HL-60/S4 treated with phorbol 12-myristate 13-acetate at 8.2 ng/mL for 4 days and 3 days (cell line): ENCODE data around the gene TEX19.

Source experiments
- in situ Hi-C: fragments of 300-500 bp; cut with MboI; formaldehyde crosslinking; loops from 2 replicates; pipeline ENCODE4 v1.15.0; 2022; ENCODE audit warnings: low sequenced_read_pairs

The TEX19 gene

GRCh38 chr17:82320956-82321927 lies 37.8 kb upstream of the TEX19 start:
- in situ Hi-C loops, result no loop called here

GRCh38 chr17:82321947-82322466 lies 37.0 kb upstream of the TEX19 start:
- in situ Hi-C loops, result no loop called here

GRCh38 chr17:82322526-82323453 lies 36.3 kb upstream of the TEX19 start:
- in situ Hi-C loops, result no loop called here

GRCh38 chr17:82323514-82324234 lies 35.4 kb upstream of the TEX19 start:
- in situ Hi-C loops, result no loop called here

- in situ Hi-C loops, result no loop called here
These were observed 34.3 kb upstream of the TEX19 start for GRCh38 chr17:82324566-82325285.

GRCh38 chr17:82325286-82326180 lies 33.5 kb upstream of the TEX19 start:
- in situ Hi-C loops, result no loop called here

- in situ Hi-C loops, result no loop called here
These were observed 31.8 kb upstream of the TEX19 start for GRCh38 chr17:82327289-82327688.

- in situ Hi-C loops, result no loop called here
These were observed 31.3 kb upstream of the TEX19 start for GRCh38 chr17:82327757-82328140.

GRCh38 chr17:82328141-82328993 lies 30.7 kb upstream of the TEX19 start:
- in situ Hi-C loops, result no loop called here

- in situ Hi-C loops, result no loop called here
These were observed 30.0 kb upstream of the TEX19 start for GRCh38 chr17:82328994-82329507.

GRCh38 chr17:82329683-82330321 lies 29.2 kb upstream of the TEX19 start:
- in situ Hi-C loops, result no loop called here

GRCh38 chr17:82330322-82331239 lies 28.5 kb upstream of the TEX19 start:
- in situ Hi-C loops, result no loop called here

GRCh38 chr17:82331345-82331939 lies 27.6 kb upstream of the TEX19 start:
- in situ Hi-C loops, result no loop called here

GRCh38 chr17:82332669-82333278 lies 26.3 kb upstream of the TEX19 start:
- in situ Hi-C loops, result no loop called here
